ENCODE results near the gene KARS1. TPM values are rescaled to one million over a fixed set of nuclear protein-coding genes. Genes with fewer than 3 reads are reported as not detected.

Gene KARS1
- total RNA-seq, 1 experiment from 2014 or later, result 119 TPM

DNA sequence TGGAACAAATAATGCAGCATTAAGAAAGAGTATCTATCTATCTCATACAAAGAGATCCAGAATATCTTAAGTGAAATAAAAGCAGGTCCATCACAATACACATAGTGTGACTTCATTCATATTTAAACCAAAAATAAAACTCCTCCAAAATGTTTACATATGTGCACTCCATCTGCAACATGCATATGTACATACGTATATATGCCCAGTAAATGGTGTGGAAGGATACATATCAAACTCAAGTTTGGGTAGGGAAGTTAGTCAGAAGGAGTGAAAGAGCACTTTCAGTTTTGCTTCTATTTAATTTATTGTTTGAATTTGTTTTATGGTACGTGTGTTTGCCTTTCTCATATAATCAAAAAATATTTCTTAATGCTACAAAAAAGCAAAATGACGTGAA lies 12.4 kb downstream of the KARS1 start:
- POLR2A ChIA-PET, result no interaction called here
- H3K36me3 ChIP-seq (ENCODE audit: control insufficient read depth, insufficient read depth, low read length), result peaks cover 38% of the 10 kb centered on the region
- ATAC-seq, result no peak

GRCh38 chr16:75632857-75633256 lies 14.6 kb downstream of the KARS1 start:
- CTCF ChIA-PET, result no interaction called here
- H3K36me3 ChIP-seq (ENCODE audit: control insufficient read depth, insufficient read depth, low read length), result peaks cover 32% of the 10 kb centered on the region
- H3K4me1 ChIP-seq (ENCODE audit: control insufficient read depth, insufficient read depth, low read length), result no peaks in the 10 kb centered on the region
- no peak for TF ChIP-seq POLR2AphosphoS5 (IDR thresholded peaks at IDR 0.05; ENCODE audit: low read depth, low read length)
- TF ChIP-seq REST (IDR thresholded peaks at IDR 0.05; ENCODE audit: insufficient read depth in 1 of 2, low read depth in 2 of 2, low read length in 1 of 2), result no peak
- no peak for TF ChIP-seq SIN3A (IDR thresholded peaks at IDR 0.05; ENCODE audit: borderline replicate concordance, insufficient read depth, low read depth, low read length)
- TF ChIP-seq, protein P1, sequence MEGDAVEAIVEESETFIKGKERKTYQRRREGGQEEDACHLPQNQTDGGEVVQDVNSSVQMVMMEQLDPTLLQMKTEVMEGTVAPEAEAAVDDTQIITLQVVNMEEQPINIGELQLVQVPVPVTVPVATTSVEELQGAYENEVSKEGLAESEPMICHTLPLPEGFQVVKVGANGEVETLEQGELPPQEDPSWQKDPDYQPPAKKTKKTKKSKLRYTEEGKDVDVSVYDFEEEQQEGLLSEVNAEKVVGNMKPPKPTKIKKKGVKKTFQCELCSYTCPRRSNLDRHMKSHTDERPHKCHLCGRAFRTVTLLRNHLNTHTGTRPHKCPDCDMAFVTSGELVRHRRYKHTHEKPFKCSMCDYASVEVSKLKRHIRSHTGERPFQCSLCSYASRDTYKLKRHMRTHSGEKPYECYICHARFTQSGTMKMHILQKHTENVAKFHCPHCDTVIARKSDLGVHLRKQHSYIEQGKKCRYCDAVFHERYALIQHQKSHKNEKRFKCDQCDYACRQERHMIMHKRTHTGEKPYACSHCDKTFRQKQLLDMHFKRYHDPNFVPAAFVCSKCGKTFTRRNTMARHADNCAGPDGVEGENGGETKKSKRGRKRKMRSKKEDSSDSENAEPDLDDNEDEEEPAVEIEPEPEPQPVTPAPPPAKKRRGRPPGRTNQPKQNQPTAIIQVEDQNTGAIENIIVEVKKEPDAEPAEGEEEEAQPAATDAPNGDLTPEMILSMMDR (IDR thresholded peaks at IDR 0.05), result no peak
- no peak for TF ChIP-seq TCF7L2 (IDR thresholded peaks at IDR 0.05; ENCODE audit: low read depth, low read length)
- intact Hi-C loops (cut with micrococcal nuclease; ENCODE audit: unreplicated experiment) (no loop called here), in situ Hi-C loops (cut with HindIII; ENCODE audit: low pct_unique_long_range_greater_than_20kb, low sequenced_read_pairs) (no loop called here)
- POLR2A ChIA-PET, result no interaction called here
- no peaks in the 10 kb centered on the region for H3K27me3 ChIP-seq (ENCODE audit: control insufficient read depth, insufficient read depth, low read length)
- no peak overlapping the region for H3K4me3 ChIP-seq (ENCODE audit: low read depth in 2 of 2, low read length in 2 of 2)
- no peaks in the 10 kb centered on the region for H3K9me3 ChIP-seq (ENCODE audit: control insufficient read depth, insufficient read depth, low read depth, low read length)
- ATAC-seq (no peak), DNase-seq (ENCODE audit: low read depth, low spot score) (no peak)
- H3K27ac ChIP-seq (ENCODE audit: low read length), result no peak overlapping the region
- no TSS peak for BruUV-seq (replicated peaks)

More for the DNA sequence above, 12.4 kb downstream of the KARS1 start:
- TF ChIP-seq SIN3A (IDR thresholded peaks at IDR 0.05; ENCODE audit: borderline replicate concordance, insufficient read depth, low read depth, low read length) (no peak), REST (IDR thresholded peaks at IDR 0.05; ENCODE audit: insufficient read depth in 1 of 2, low read depth in 2 of 2, low read length in 1 of 2) (no peak), POLR2AphosphoS5 (IDR thresholded peaks at IDR 0.05; ENCODE audit: low read depth, low read length) (no peak), TCF7L2 (IDR thresholded peaks at IDR 0.05; ENCODE audit: low read depth, low read length) (no peak)
- TF ChIP-seq, protein P1 (IDR thresholded peaks at IDR 0.05), result no peak
- Histone ChIP-seq H3K9me3 (ENCODE audit: control insufficient read depth, insufficient read depth, low read depth, low read length) (no peaks in the 10 kb centered on the region), H3K27ac (ENCODE audit: low read length) (no peak overlapping the region), H3K4me1 (ENCODE audit: control insufficient read depth, insufficient read depth, low read length) (no peaks in the 10 kb centered on the region), H3K27me3 (ENCODE audit: control insufficient read depth, insufficient read depth, low read length) (no peaks in the 10 kb centered on the region), H3K4me3 (ENCODE audit: low read depth in 2 of 2, low read length in 2 of 2) (no peak overlapping the region)
- CTCF ChIA-PET, result no interaction called here
- intact Hi-C loops (cut with micrococcal nuclease; ENCODE audit: unreplicated experiment), result no loop called here
- BruUV-seq (replicated peaks), result no TSS peak
- no peak for DNase-seq (ENCODE audit: low read depth, low spot score)
- in situ Hi-C loops (cut with HindIII; ENCODE audit: low pct_unique_long_range_greater_than_20kb, low sequenced_read_pairs), result no loop called here
